GM12875 (cell line): Measurements from ENCODE around the gene SCUBE3.

Experiments used
- H3K4me3 ChIP-seq: one replicate; pipeline ENCODE4 v1.5.1; 2011; ENCODE audit warnings: low read depth, low read length, control low read depth
- TF ChIP-seq, protein P1 (sequence below): IDR thresholded peaks from 2 replicates; pipeline ENCODE4 v1.5.1; 2011; ENCODE audit warnings: low read depth, mild to moderate bottlenecking, control low read depth, inconsistent platforms, low read length, moderate library complexity, borderline replicate concordance; ENCODE audit not compliant: insufficient read depth

SCUBE3 gene

DNA sequence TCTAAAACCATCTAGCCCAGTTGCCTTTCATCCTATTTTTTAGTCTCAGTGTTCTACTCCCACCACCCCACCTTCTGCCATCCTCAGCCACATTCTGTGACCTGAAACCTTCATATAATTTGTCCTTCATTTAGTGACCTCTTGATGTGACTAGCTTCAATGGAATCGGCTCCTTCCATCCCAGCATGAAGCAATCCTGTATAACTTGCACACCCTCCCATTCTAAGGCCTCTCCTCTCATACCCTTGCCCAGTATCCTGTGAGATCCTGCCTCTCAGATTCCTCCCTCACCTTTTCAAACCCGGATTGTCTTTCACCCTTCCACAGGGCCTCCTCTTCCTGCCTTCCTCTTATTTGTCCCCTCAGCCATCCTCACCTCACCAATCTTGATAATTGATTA is 48.8 kb downstream of the SCUBE3 start:
- TF ChIP-seq, protein P1, sequence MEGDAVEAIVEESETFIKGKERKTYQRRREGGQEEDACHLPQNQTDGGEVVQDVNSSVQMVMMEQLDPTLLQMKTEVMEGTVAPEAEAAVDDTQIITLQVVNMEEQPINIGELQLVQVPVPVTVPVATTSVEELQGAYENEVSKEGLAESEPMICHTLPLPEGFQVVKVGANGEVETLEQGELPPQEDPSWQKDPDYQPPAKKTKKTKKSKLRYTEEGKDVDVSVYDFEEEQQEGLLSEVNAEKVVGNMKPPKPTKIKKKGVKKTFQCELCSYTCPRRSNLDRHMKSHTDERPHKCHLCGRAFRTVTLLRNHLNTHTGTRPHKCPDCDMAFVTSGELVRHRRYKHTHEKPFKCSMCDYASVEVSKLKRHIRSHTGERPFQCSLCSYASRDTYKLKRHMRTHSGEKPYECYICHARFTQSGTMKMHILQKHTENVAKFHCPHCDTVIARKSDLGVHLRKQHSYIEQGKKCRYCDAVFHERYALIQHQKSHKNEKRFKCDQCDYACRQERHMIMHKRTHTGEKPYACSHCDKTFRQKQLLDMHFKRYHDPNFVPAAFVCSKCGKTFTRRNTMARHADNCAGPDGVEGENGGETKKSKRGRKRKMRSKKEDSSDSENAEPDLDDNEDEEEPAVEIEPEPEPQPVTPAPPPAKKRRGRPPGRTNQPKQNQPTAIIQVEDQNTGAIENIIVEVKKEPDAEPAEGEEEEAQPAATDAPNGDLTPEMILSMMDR: no peak
- H3K4me3 ChIP-seq: no peak overlapping the region

DNA sequence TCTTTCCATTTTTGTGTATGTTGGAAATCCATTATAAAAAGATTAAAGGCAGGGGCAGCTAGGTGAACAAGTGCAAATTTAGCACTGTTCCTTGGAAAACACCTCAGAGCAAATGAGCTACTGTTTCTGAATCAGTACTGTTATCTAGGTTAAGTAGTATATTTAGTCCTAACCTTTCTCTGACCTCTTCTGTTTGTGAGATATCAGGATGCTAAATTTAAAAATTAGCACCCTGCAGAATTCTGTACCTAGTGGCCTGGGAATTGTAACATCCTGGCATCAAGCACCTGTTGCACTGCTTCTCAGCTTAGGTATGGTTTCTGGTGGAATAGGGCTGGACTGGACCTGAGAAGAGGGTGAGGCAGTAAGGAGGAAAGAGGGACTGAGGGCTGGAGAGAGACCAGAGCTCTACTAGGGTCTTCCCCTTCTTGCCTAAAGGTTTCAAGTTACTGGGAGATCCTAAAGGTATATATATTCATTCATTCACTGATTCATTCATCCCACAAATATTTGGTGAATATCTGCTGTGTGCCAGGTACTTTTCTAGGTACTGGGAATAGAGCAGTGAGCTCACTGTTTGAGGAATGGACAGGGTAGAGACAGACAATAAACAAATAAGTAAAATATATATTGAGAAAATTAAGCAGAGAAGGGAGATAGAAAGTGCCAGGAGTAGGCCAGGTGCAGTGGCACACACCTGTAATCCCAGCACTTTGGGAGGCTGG is 51.0 kb downstream of the SCUBE3 start:
- TF ChIP-seq, protein P1: no peak
- no peak overlapping the region for H3K4me3 ChIP-seq

DNA sequence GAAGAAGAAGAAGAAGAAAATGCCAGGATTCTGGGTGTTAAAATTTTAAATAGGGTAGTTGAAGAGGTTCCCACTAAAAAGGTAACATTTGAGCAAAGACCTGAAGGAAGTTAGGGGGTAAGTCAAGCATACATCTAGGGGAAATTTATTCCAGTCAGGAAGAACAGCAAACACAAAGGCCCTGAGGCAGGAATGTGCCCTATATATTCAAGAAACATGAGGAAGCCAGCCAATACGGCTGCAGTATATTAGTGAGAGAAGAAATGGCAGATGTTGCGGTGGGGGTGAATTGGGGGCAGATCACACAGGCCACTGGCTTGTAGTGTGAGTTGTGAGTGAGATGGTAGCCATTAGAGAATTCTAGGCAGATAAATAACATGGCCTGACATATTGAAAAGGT is 51.8 kb downstream of the SCUBE3 start:
- TF ChIP-seq, protein P1: no peak
- H3K4me3 ChIP-seq: no peak overlapping the region

DNA sequence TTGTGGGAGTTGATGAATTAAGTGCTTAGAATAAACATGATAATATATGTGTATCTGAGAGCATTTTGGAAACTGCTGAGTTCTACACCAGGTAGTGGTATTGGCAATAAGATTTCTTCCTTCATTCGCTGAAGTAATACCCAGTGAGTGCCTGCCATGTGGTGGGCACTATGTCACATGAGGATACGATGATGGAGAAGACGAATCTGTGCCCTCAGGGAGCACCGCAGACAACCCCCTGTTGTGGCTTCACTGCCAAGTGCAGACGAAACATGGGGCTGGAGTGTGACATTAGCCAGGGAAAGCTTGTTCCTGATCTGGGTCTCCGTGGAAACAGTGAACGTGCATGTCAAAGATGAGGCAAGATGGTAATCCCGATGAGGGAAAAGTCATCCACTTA is 53.7 kb downstream of the SCUBE3 start:
- H3K4me3 ChIP-seq: no peak overlapping the region
- TF ChIP-seq, protein P1: no peak

DNA sequence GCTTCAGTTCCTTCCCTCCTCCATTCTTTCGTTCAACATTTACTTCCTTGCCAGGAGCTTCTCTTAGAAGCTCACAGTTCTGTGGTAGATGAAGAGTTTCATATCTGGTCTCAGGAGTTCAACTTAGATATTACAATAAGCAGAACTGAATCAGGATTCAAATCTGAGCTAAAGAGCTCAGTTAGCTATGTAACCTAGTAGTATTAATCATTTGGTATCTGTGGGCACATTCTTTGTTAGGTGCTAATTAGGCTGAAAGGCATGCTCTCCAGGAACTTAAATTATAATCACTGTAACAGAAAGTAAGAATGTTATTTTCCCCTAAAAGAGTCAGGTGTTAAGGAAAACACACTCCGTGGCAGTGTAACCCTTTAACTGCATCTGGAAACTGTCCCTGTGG is 54.1 kb downstream of the SCUBE3 start:
- TF ChIP-seq, protein P1: no peak

DNA sequence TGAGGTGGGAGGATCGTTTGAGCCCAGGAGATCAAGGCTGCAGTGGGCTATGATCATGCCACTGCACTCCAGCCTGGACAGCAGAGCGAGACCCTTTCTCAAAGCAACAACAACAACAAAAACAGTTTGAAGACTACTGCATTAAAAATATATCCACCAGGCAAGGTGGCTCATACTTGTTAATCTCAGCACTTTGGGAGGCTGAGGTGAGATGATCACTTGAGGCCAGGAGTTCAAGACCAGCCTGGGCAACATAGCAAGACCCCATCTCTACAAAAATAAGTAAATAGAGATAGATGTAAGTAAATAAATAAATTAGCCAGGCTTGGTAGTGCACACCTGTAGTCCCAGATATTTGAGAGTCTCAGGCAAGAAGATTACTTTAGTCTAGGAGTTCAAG is 58.2 kb downstream of the SCUBE3 start:
- H3K4me3 ChIP-seq: no peak overlapping the region
- TF ChIP-seq, protein P1: no peak

More for the DNA sequence above, 54.1 kb downstream of the SCUBE3 start:
- H3K4me3 ChIP-seq: no peak overlapping the region

DNA sequence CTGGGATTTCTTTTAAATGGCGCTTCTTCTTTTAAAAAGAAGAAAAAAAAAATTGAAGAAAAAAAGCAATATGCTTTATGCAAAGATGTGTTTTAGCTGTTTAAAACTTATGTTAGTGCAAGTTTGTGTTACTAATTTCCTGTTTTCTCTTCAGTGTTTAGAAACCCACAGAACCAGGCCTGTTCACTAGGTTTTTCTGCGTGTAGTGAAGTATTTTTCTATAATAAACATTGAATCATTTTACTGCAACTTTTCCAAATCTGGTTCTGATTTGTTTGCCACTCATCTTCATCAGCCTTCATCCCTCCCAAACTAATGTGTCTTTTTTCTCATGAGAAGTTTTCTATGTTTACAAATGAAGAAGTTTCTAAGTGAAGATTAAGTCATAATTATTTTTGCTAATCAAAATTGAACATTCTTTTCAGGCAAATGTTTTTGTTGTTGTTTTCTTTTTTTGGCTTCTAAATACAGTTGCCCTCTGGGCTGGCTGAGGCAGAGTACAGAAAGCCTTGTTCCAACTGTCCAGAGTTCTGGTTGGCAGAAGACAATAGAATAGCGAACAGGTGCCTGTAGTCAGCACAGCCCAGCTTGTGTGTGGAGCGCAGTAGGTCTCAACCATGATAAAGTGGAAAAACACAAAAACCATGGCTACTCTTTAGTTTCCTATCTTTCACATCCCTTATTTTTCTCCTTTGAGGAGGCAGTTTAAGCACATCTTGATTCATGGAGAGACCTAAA is 60.2 kb downstream of the SCUBE3 start:
- H3K4me3 ChIP-seq: no peak overlapping the region
- TF ChIP-seq, protein P1: no peak
